ENCODE results near the gene FOXO6.

FOXO6 gene

GRCh38 chr1:41341365-41341683 lies 19.9 kb upstream of the FOXO6 start:
- Histone ChIP-seq H3K4me3 (ENCODE audit: low read depth, low read length) (no peak overlapping the region), H3K27me3 (replicated peaks) (no peaks in the 10 kb centered on the region), H3K36me3 (replicated peaks) (no peaks in the 10 kb centered on the region), H3K27ac (no peak overlapping the region)
- in situ Hi-C loops (cut with HindIII; ENCODE audit: low pct_ligation_motif_present, low sequenced_read_pairs): no loop called here
- no peak for DNase-seq
- TF ChIP-seq, protein P1, sequence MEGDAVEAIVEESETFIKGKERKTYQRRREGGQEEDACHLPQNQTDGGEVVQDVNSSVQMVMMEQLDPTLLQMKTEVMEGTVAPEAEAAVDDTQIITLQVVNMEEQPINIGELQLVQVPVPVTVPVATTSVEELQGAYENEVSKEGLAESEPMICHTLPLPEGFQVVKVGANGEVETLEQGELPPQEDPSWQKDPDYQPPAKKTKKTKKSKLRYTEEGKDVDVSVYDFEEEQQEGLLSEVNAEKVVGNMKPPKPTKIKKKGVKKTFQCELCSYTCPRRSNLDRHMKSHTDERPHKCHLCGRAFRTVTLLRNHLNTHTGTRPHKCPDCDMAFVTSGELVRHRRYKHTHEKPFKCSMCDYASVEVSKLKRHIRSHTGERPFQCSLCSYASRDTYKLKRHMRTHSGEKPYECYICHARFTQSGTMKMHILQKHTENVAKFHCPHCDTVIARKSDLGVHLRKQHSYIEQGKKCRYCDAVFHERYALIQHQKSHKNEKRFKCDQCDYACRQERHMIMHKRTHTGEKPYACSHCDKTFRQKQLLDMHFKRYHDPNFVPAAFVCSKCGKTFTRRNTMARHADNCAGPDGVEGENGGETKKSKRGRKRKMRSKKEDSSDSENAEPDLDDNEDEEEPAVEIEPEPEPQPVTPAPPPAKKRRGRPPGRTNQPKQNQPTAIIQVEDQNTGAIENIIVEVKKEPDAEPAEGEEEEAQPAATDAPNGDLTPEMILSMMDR (IDR thresholded peaks at IDR 0.05; ENCODE audit: low read depth, low read length, missing control alignments): no peak

- Histone ChIP-seq H3K4me3 (ENCODE audit: low read depth, low read length) (no peak overlapping the region), H3K27ac (no peak overlapping the region), H3K27me3 (replicated peaks) (no peaks in the 10 kb centered on the region), H3K36me3 (replicated peaks) (no peaks in the 10 kb centered on the region)
- in situ Hi-C loops (cut with HindIII; ENCODE audit: low pct_ligation_motif_present, low sequenced_read_pairs): no loop called here
- TF ChIP-seq, protein P1 (IDR thresholded peaks at IDR 0.05; ENCODE audit: low read depth, low read length, missing control alignments): no peak
- DNase-seq: no peak
Measured at GRCh38 chr1:41341772-41342562, 19.3 kb upstream of the FOXO6 start.

DNA sequence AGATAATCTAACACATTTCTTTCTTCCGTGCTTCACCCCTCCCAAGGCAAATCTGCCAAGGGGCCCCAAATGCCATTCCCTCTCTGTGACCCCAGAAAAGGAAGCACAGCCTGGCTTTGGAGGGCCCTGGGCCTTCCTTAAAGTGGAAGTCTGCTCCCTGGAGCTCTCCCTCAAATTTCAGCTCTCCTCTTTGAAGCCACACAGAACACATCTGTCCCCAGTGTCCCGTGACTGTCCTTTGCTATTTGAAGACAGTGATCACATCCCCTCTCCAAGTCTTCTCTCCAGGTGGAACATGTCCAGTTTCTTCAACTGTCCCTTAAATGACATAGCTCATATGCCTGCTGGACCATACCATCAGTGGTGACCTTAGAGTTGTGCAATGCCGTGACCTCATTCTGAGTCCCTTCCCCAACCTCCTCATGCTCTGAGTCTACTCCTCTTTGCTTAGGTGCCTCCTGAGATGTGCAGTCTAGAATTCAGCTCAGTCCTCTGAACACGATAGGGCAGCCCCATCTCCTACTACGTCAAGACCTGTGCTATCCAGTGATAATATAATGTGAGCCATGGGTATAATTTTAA lies 18.4 kb upstream of the FOXO6 start:
- H3K27me3 ChIP-seq (replicated peaks): no peaks in the 10 kb centered on the region
- in situ Hi-C loops (cut with HindIII; ENCODE audit: low pct_ligation_motif_present, low sequenced_read_pairs): no loop called here
- no peak for DNase-seq
- H3K36me3 ChIP-seq (replicated peaks): no peaks in the 10 kb centered on the region
- no peak overlapping the region for H3K27ac ChIP-seq
- no peak overlapping the region for H3K4me3 ChIP-seq (ENCODE audit: low read depth, low read length)
- TF ChIP-seq, protein P1 (IDR thresholded peaks at IDR 0.05; ENCODE audit: low read depth, low read length, missing control alignments): no peak

GRCh38 chr1:41343790-41344699 lies 17.2 kb upstream of the FOXO6 start:
- Histone ChIP-seq H3K4me3 (ENCODE audit: low read depth, low read length) (no peak overlapping the region), H3K27ac (no peak overlapping the region), H3K27me3 (replicated peaks) (peaks cover 3% of the 10 kb centered on the region), H3K36me3 (replicated peaks) (no peaks in the 10 kb centered on the region)
- no peak for DNase-seq
- in situ Hi-C loops (cut with HindIII; ENCODE audit: low pct_ligation_motif_present, low sequenced_read_pairs): no loop called here
- TF ChIP-seq, protein P1 (IDR thresholded peaks at IDR 0.05; ENCODE audit: low read depth, low read length, missing control alignments): no peak

- Histone ChIP-seq H3K27ac (no peak overlapping the region), H3K36me3 (replicated peaks) (no peaks in the 10 kb centered on the region), H3K4me3 (ENCODE audit: low read depth, low read length) (no peak overlapping the region), H3K27me3 (replicated peaks) (peaks cover 3% of the 10 kb centered on the region)
- TF ChIP-seq, protein P1 (IDR thresholded peaks at IDR 0.05; ENCODE audit: low read depth, low read length, missing control alignments): no peak
- DNase-seq: no peak
- in situ Hi-C loops (cut with HindIII; ENCODE audit: low pct_ligation_motif_present, low sequenced_read_pairs): no loop called here
Measured at GRCh38 chr1:41344708-41345159, 16.5 kb upstream of the FOXO6 start.
